ENCODE data around the gene SLC1A6. TPM values are rescaled to one million over a fixed set of nuclear protein-coding genes. Genes with fewer than 3 reads are reported as not detected.

SLC1A6 gene
- polyA plus RNA-seq, 1 donor from 2014 or later = 46.6 TPM

DNA sequence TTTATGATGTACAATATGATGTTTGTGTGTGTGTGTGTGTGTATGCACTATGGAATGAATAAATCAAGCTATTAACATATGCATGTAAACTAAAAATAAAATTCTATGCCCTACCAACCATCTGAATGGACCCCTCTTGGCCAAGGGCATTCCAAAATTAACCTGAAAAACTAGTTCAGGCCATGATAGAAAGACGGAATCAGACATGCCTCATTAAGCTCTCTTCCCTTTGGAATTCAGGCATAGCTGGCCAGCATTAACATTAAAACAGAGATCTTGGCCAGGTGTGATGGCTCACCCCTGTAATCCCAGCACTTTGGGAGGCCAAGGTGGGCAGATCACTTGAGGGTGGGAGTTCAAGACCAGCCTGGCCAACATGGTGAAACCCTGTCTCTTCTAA lies 18.3 kb upstream of the SLC1A6 start:
- Histone ChIP-seq H3K9me2 (ENCODE audit: insufficient read depth, low read length) (no peaks in the 10 kb centered on the region), H3K4me3 (ENCODE audit: low read length) (no peak overlapping the region)
- TF ChIP-seq, protein P1, sequence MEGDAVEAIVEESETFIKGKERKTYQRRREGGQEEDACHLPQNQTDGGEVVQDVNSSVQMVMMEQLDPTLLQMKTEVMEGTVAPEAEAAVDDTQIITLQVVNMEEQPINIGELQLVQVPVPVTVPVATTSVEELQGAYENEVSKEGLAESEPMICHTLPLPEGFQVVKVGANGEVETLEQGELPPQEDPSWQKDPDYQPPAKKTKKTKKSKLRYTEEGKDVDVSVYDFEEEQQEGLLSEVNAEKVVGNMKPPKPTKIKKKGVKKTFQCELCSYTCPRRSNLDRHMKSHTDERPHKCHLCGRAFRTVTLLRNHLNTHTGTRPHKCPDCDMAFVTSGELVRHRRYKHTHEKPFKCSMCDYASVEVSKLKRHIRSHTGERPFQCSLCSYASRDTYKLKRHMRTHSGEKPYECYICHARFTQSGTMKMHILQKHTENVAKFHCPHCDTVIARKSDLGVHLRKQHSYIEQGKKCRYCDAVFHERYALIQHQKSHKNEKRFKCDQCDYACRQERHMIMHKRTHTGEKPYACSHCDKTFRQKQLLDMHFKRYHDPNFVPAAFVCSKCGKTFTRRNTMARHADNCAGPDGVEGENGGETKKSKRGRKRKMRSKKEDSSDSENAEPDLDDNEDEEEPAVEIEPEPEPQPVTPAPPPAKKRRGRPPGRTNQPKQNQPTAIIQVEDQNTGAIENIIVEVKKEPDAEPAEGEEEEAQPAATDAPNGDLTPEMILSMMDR (IDR thresholded peaks at IDR 0.05; ENCODE audit: poor library complexity, severe bottlenecking) = no peak
- no peak for TF ChIP-seq RAD21 (conservative IDR thresholded peaks at IDR 0.05)
- no peak for TF ChIP-seq EZH2 (IDR thresholded peaks at IDR 0.05; ENCODE audit: borderline replicate concordance, insufficient read depth, low read length, poor library complexity, severe bottlenecking)
- TF ChIP-seq REST (IDR thresholded peaks at IDR 0.05; ENCODE audit: borderline replicate concordance) = no peak
- no peak for TF ChIP-seq EP300 (conservative IDR thresholded peaks at IDR 0.05; ENCODE audit: poor library complexity, severe bottlenecking)
- no peak for TF ChIP-seq TAF1 (IDR thresholded peaks at IDR 0.05; ENCODE audit: low read depth)
- TF ChIP-seq POLR2AphosphoS5 (IDR thresholded peaks at IDR 0.05) = no peak
- TF ChIP-seq MXI1 (conservative IDR thresholded peaks at IDR 0.05; ENCODE audit: poor library complexity, severe bottlenecking) = no peak
- TF ChIP-seq SMC3 (conservative IDR thresholded peaks at IDR 0.05; ENCODE audit: poor library complexity) = no peak

DNA sequence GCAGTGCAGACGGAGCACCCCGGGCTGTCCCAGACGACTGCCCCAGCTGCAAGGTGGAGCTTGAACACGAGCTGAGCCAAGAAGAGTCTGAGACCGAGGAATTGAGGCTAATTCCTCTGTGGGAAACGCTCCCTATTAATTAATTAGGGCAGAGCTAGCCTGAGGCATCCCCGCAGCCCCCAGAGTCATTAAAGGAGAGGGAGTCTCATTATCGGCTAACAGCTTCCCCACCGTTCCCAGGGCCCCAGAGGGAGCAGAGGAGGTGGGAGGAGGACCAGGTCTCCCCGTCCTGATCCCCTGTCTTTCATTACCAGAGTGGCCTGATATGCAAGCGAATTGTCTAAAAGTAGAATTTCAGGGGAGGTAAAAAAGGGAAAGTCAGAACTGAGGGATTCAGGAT lies 13.1 kb upstream of the SLC1A6 start:
- Histone ChIP-seq H2AFZ (ENCODE audit: low read depth, low read length) (no peak overlapping the region), H3K27ac (ENCODE audit: low read length) (no peak overlapping the region), H3F3A (ENCODE audit: insufficient read depth, low read length, poor library complexity, severe bottlenecking) (no peaks in the 10 kb centered on the region), H3K9ac (ENCODE audit: low read length) (no peak overlapping the region), H4K20me1 (ENCODE audit: insufficient read depth) (no peaks in the 10 kb centered on the region), H3K27me3 (ENCODE audit: insufficient read depth, low read depth, low read length) (no peaks in the 10 kb centered on the region), H3K36me3 (ENCODE audit: insufficient read depth, low read length) (no peaks in the 10 kb centered on the region), H3K9me3 (ENCODE audit: low read length) (no peaks in the 10 kb centered on the region), H3K4me2 (ENCODE audit: low read length) (no peak overlapping the region), H3K9me2 (ENCODE audit: insufficient read depth, low read length) (no peaks in the 10 kb centered on the region), H3K4me3 (ENCODE audit: low read length) (no peak overlapping the region), H3K79me2 (replicated peaks; ENCODE audit: insufficient read depth, low read length) (no peaks in the 10 kb centered on the region)
- TF ChIP-seq SMC3 (conservative IDR thresholded peaks at IDR 0.05; ENCODE audit: poor library complexity) (no peak), RAD21 (conservative IDR thresholded peaks at IDR 0.05) (no peak), EP300 (conservative IDR thresholded peaks at IDR 0.05; ENCODE audit: poor library complexity, severe bottlenecking) (no peak), MXI1 (conservative IDR thresholded peaks at IDR 0.05; ENCODE audit: poor library complexity, severe bottlenecking) (no peak), REST (IDR thresholded peaks at IDR 0.05; ENCODE audit: borderline replicate concordance) (no peak), TAF1 (IDR thresholded peaks at IDR 0.05; ENCODE audit: low read depth) (no peak), EZH2 (IDR thresholded peaks at IDR 0.05; ENCODE audit: borderline replicate concordance, insufficient read depth, low read length, poor library complexity, severe bottlenecking) (no peak), POLR2AphosphoS5 (IDR thresholded peaks at IDR 0.05) (no peak)
- TF ChIP-seq, protein P1 (IDR thresholded peaks at IDR 0.05; ENCODE audit: poor library complexity, severe bottlenecking) = no peak

More for the DNA sequence above, 18.3 kb upstream of the SLC1A6 start:
- no peaks in the 10 kb centered on the region for H4K20me1 ChIP-seq (ENCODE audit: insufficient read depth)
- H3K4me2 ChIP-seq (ENCODE audit: low read length) = no peak overlapping the region
- no peak overlapping the region for H3K27ac ChIP-seq (ENCODE audit: low read length)
- H3K9me3 ChIP-seq (ENCODE audit: low read length) = no peaks in the 10 kb centered on the region
- H3K79me2 ChIP-seq (replicated peaks; ENCODE audit: insufficient read depth, low read length) = no peaks in the 10 kb centered on the region
- H3F3A ChIP-seq (ENCODE audit: insufficient read depth, low read length, poor library complexity, severe bottlenecking) = no peaks in the 10 kb centered on the region
- H2AFZ ChIP-seq (ENCODE audit: low read depth, low read length) = no peak overlapping the region
- H3K9ac ChIP-seq (ENCODE audit: low read length) = no peak overlapping the region
- H3K36me3 ChIP-seq (ENCODE audit: insufficient read depth, low read length) = no peaks in the 10 kb centered on the region
- H3K27me3 ChIP-seq (ENCODE audit: insufficient read depth, low read depth, low read length) = no peaks in the 10 kb centered on the region

All from neural cell (in vitro differentiated cells).